Astrocyte of the cerebellum (primary cell): ENCODE measurements around the gene PARVB.

Source experiments
- DNase-seq: peaks from one replicate; pipeline ENCODE4 v3.0.0-alpha.2; 2011; ENCODE audit warnings: low read depth
- H3K4me3 ChIP-seq: 2 replicates; pipeline ENCODE4 v1.5.1; 2011; ENCODE audit warnings: mild to moderate bottlenecking, low read depth, low read length, moderate library complexity
- CTCF ChIP-seq: IDR thresholded peaks from 2 replicates; pipeline ENCODE4 v1.5.1; 2012; ENCODE audit warnings: low read length, low read depth, moderate library complexity, mild to moderate bottlenecking; ENCODE audit errors: missing control alignments
- in situ Hi-C: cut with HindIII; loops from 2 replicates; pipeline ENCODE4 v1.10.0; 2017; ENCODE audit warnings: low sequenced_read_pairs

PARVB gene

GRCh38 chr22:44186121-44186510 lies 162.0 kb downstream of the PARVB start:
- in situ Hi-C loops = no loop called here
- TF ChIP-seq CTCF = no peak
- DNase-seq = no peak
- no peak overlapping the region for H3K4me3 ChIP-seq

GRCh38 chr22:44186737-44187136 lies 162.6 kb downstream of the PARVB start:
- DNase-seq = no peak
- TF ChIP-seq CTCF = no peak
- in situ Hi-C loops = no loop called here
- no peak overlapping the region for H3K4me3 ChIP-seq

GRCh38 chr22:44187652-44188230 lies 163.6 kb downstream of the PARVB start:
- no peak overlapping the region for H3K4me3 ChIP-seq
- DNase-seq = no peak
- in situ Hi-C loops = no loop called here
- no peak for TF ChIP-seq CTCF

GRCh38 chr22:44188316-44188715 lies 164.2 kb downstream of the PARVB start:
- H3K4me3 ChIP-seq = no peak overlapping the region
- DNase-seq = no peak
- TF ChIP-seq CTCF = no peak
- in situ Hi-C loops = no loop called here

GRCh38 chr22:44188986-44189630 lies 165.0 kb downstream of the PARVB start:
- no peak overlapping the region for H3K4me3 ChIP-seq
- no peak for DNase-seq
- no peak for TF ChIP-seq CTCF
- in situ Hi-C loops = no loop called here

GRCh38 chr22:44190381-44190976 lies 166.4 kb downstream of the PARVB start:
- DNase-seq = no peak
- H3K4me3 ChIP-seq = no peak overlapping the region
- in situ Hi-C loops = no loop called here
- no peak for TF ChIP-seq CTCF
